Forelimb muscle (tissue), 1 donor: Measurements from ENCODE around the gene C11orf21. TPM values are rescaled to one million over a fixed set of nuclear protein-coding genes. Genes with fewer than 3 reads are reported as not detected.

Source experiments
- DNase-seq: peaks from one replicate; pipeline ENCODE4 v3.0.0-alpha.2; 2013; ENCODE audit warnings: low read depth
- polyA plus RNA-seq: library from polyadenylated mRNA; unstranded; fragments of 120-200 nt; gene quantifications from one replicate; pipeline ENCODE4 v1.2.1, GENCODE V29; 2013; ENCODE audit not compliant: insufficient read length

C11orf21 gene
- polyA plus RNA-seq, 1 donor: 3.1 TPM

GRCh38 chr11:2260491-2261364 lies 41.0 kb downstream of the C11orf21 start:
- DNase-seq: no peak

DNA sequence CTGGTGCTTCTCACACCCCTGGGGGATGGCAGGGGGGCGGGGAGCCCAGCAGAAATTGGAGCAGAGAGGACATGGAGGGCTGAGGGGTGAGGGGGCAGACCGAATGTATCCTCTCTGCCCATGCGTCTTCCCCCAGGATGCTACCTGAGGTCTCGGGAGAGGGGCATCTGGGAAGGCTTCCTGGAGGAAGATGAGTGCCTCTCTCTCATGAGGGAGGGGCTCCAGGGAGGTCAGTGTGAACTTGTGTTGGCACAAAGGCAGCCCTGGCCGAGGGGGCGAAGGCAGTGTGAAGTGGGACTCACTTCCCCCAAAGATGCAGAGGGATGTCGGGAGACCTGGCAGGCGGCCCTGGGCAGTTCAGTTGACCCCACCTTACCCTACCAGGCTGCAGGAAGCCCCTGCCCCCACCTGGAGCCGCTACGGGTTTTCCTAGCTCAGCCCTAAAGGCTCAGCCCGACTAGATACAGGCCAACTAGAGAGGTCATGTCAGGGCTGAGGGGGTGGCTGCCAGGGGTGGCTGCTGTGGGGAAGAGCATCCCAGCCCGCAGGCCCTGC lies 41.7 kb downstream of the C11orf21 start:
- no peak for DNase-seq

- DNase-seq: no peak
Observed at GRCh38 chr11:2259466-2259830, 42.3 kb downstream of the C11orf21 start.

DNA sequence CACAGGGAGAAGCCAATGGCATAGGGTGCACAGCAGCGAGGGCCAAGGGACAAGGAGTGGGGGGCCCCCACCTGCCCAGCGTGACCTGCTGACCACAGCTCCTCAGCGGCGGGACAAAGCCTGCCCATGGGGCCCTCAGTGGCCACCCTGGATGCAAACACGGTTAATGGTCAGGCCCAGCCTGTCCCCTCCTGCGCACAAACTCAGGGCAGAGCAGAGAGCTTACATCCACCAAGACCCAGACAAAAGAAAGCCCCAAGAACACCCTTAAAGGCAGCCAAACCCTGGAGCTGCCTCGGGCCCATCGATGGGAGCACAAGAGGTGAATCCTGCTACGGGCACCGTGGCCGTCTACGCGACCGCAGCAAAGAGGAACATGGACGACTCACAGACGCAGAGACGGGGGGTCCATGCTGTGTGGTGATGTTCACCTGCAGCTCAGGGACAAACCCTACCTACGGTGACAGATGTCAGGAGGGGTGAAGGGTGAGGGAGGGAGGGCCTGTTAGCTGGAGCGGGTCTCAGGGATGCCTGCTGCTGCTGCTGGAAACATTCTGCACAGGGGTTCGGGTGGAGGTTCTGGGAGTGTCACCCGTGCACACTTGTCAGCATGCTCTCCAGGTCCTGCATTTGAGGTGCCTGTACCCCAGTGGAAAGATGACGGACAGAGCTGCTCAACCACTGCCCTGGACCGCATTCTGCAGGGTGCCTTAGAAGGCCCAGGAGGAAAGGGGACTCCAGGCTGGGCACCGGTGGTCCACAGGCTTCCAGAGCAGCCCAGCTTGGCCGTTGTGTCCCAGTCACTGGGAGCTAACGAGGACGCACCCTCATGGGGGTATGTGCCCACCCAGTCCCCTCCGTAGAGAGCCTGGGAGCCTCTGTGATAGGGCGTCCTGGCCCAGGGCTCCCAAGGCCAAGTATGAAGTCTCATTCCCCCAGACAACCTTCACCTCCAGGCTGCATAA lies 42.9 kb downstream of the C11orf21 start:
- DNase-seq: no peak

DNA sequence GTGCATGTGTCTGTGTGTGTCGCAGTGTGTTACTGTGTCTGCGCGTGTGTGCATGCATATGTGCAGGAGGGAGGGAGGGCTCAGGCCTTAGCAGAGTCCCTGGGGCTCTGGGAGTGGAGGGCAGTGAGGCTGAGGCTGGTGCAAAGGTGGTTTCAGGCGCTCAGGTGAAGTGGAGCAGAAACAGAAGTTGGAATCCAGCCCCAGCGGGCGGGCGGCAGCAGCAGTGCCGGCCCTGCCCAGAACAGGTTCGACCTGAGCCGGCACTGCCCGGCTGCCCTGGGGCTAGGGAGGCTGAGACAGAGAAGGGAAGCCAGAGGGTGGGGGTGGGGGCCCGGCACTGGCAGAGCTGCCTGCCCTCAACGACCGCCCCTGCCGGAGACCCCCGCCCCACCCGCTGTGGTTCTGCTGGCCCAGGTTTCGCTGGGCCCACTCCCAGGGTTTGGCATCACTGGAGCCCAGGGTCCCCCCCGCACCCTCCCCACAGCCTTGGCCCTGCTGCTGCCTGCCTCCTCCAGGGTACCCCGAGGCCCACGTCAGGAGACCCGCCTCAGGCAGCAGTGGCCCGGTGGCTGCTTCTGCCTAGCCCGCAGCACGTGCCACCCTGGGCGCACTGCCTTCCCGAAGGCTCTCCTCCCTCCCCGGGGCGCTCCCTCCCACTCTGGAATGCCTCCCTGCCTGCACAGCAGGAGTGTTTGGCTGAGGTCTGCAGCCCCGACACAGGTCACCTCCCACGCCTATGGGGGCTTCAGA lies 44.6 kb downstream of the C11orf21 start:
- no peak for DNase-seq

- no peak for DNase-seq
Observed at GRCh38 chr11:2256293-2256913, 45.3 kb downstream of the C11orf21 start.

- no peak for DNase-seq
Observed at GRCh38 chr11:2252018-2252417, 49.7 kb downstream of the C11orf21 start.

GRCh38 chr11:2251138-2251537 lies 50.6 kb downstream of the C11orf21 start:
- no peak for DNase-seq

DNA sequence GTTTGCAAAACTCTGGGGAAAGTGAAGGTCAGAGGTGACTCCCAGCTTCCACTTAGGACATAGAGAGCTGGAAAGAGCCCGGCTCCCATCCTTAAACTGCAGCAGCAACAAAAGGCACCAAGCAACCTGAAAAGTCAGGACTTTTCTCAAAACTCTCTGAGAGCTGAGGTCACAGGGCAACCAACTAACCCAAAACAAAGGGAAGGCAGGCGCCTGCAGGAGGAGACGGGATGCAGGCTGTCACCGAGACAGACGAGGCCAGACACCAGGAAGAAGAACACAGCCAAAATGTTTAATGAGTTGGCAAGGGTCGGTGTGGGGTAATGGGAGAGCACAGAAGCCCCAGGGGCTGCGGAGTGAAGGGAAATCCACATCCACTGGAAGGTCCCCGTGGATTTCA lies 51.2 kb downstream of the C11orf21 start:
- DNase-seq: no peak

- no peak for DNase-seq
Observed at GRCh38 chr11:2250041-2250440, 51.7 kb downstream of the C11orf21 start.

- no peak for DNase-seq
Observed at GRCh38 chr11:2249189-2249916, 52.4 kb downstream of the C11orf21 start.

- no peak for DNase-seq
Observed at GRCh38 chr11:2248762-2249161, 53.0 kb downstream of the C11orf21 start.

DNA sequence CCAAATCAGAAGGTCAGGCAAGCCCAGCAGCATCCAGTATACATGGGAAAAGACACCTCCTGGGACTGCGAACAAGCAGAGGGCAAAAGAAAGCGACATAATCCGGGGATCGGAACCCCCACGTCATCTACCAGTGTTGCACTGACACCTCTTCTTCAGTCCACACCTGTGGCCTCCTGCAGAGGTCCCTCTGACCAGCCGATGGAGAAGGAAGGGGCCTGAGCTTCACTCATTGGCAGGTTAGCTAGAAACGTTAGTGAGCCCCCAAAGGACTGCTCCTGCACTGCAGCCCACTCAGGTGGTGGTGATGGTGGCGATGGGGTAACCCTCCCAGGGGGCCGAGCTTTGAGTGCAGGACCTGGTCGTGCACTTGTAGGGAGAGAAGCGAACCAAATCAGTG lies 53.5 kb downstream of the C11orf21 start:
- no peak for DNase-seq

- DNase-seq: no peak
Observed at GRCh38 chr11:2247496-2247895, 54.2 kb downstream of the C11orf21 start.

Other genes with a start within 250 kb of the C11orf21 start
- gene IGF2, start 162.5 kb downstream of the C11orf21 start, polyA plus RNA-seq: 3,671 TPM
- gene INS, start 140.7 kb downstream of the C11orf21 start, polyA plus RNA-seq: not detected
- 0.33 TPM for gene TH, start 130.1 kb downstream of the C11orf21 start, polyA plus RNA-seq
- 0.10 TPM for gene ASCL2, start 31.3 kb downstream of the C11orf21 start, polyA plus RNA-seq
- gene TSPAN32, start 95 bp upstream of the C11orf21 start, polyA plus RNA-seq: 3.0 TPM
- 447 TPM for gene CD81, start 75.4 kb upstream of the C11orf21 start, polyA plus RNA-seq
- 20.3 TPM for gene TSSC4, start 98.8 kb upstream of the C11orf21 start, polyA plus RNA-seq
- 0.04 TPM for gene TRPM5, start 142.6 kb upstream of the C11orf21 start, polyA plus RNA-seq
- gene KCNQ1, start 143.1 kb upstream of the C11orf21 start, polyA plus RNA-seq: 2.1 TPM